ENCODE results near the gene TMEM233.

- TF ChIP-seq, protein P1, sequence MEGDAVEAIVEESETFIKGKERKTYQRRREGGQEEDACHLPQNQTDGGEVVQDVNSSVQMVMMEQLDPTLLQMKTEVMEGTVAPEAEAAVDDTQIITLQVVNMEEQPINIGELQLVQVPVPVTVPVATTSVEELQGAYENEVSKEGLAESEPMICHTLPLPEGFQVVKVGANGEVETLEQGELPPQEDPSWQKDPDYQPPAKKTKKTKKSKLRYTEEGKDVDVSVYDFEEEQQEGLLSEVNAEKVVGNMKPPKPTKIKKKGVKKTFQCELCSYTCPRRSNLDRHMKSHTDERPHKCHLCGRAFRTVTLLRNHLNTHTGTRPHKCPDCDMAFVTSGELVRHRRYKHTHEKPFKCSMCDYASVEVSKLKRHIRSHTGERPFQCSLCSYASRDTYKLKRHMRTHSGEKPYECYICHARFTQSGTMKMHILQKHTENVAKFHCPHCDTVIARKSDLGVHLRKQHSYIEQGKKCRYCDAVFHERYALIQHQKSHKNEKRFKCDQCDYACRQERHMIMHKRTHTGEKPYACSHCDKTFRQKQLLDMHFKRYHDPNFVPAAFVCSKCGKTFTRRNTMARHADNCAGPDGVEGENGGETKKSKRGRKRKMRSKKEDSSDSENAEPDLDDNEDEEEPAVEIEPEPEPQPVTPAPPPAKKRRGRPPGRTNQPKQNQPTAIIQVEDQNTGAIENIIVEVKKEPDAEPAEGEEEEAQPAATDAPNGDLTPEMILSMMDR (IDR thresholded peaks at IDR 0.05; ENCODE audit: poor library complexity), result no peak
- TF ChIP-seq EZH2 (IDR thresholded peaks at IDR 0.05; ENCODE audit: borderline replicate concordance) (no peak), EZH2phosphoT487 (IDR thresholded peaks at IDR 0.05; ENCODE audit: low read depth, severe bottlenecking, unreplicated experiment) (no peak)
Measured at GRCh38 chr12:119652665-119653064, 59.1 kb downstream of the TMEM233 start.
